Thyroid gland (tissue), 4 donors: ENCODE data around the gene CPTP.

ENCODE experiments used
- CTCF ChIP-seq, 6 experiments: fragments of 200-600 bp in 3 of 6; fragments of 450-650 bp in 3 of 6; sonication (generic) in 3 of 6; IDR thresholded peaks; one replicate each; pipeline ENCODE4 v1.5.1; 2016 to 2019; ENCODE audit warnings: antibody characterized with exemption in 6 of 6, mild to moderate bottlenecking in 2 of 6, inconsistent platforms in 1 of 6, moderate library complexity in 1 of 6
- POLR2A ChIP-seq, 2 donors: fragments of 450-650 bp; IDR thresholded peaks; one replicate each; pipeline ENCODE4 v1.6.1; 2017; ENCODE audit warnings: antibody characterized with exemption in 2 of 2, mild to moderate bottlenecking in 2 of 2, moderate library complexity in 1 of 2

- TF ChIP-seq CTCF (IDR thresholded peaks at IDR 0.05) (no peak), POLR2A (IDR thresholded peaks at IDR 0.05) (no peak)
Observed at GRCh38 chr1:1332031-1332755, 7.6 kb downstream of the CPTP start.
